Hematopoietic multipotent progenitor cell treated with erythropoietin and hydrocortisone succinate and interleukin-3 and kit ligand, for 8 days (in vitro differentiated cells): ENCODE measurements around the gene IKZF4.

Experiments used
- DNase-seq: peaks from one replicate; pipeline ENCODE4 v3.0.0-alpha.2; 2015

Gene IKZF4

GRCh38 chr12:56084958-56085543 lies 64.2 kb downstream of the IKZF4 start:
- DNase-seq: peak; percentile 65

DNA sequence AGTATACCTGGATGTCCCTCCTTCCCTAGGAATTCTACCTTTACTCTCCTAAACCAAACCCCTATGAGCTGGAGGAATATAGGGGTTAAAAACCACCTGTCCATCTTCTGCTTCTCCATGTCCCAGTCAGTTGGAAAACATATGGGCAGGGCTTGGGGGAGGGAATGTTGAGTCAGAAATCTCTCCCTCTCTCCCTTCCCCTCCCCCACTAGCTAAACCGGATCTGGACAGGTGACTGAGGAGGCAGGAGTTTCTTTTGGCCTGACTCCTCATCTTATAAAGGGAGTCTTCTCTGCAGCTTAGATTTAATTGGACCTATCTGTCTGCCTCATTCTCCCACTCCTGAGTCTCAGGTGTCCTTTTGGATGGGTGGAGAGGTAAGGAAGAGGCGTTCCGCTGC lies 65.3 kb downstream of the IKZF4 start:
- no peak for DNase-seq

DNA sequence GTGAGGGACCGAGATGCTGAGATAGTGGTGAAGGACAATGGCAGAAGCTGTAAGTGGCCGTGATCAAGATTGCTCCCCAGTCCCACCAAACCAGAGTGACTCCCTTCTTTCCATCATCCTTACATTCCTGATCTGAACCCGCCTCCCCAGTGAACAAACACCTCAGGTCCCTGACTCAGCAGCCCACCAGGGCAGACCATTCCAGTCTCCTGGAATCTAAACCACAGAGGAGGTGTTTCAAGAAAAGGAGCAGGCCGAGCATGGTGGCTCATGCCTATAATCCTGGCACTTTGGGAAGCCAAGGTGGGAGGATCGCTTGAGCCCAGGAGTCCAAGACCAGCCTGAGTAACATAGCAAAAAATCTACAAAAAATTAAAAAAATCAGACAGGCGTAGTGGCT lies 65.8 kb downstream of the IKZF4 start:
- DNase-seq: no peak

GRCh38 chr12:56087220-56087619 lies 66.4 kb downstream of the IKZF4 start:
- no peak for DNase-seq
